ENCODE results near the gene MRPL18.
"Not testable (repeated sequence)": the region's sequence is repeated elsewhere in the genome, so short reads cannot be mapped to it uniquely, and the experiment has no call there.

The MRPL18 gene

GRCh38 chr6:159790149-159790955 lies at the start of gene MRPL18:
MRPL18 (plus strand) TSS chr6:159790467; CDS start chr6:159790588, 121 bp downstream.
- peak; percentile 94 for DNase-seq (ENCODE audit: low read depth in 2 of 2)

GRCh38 chr6:159742165-159742564 lies 48.1 kb upstream of the MRPL18 start:
- no peak for DNase-seq (ENCODE audit: low read depth in 2 of 2)

- DNase-seq (ENCODE audit: low read depth in 2 of 2), result no peak
These were observed 45.2 kb upstream of the MRPL18 start for GRCh38 chr6:159745081-159745480.

- no peak for DNase-seq (ENCODE audit: low read depth in 2 of 2)
These were observed 43.5 kb upstream of the MRPL18 start for GRCh38 chr6:159746759-159747158.

- DNase-seq (ENCODE audit: low read depth in 2 of 2), result not testable (repeated sequence)
These were observed 42.1 kb upstream of the MRPL18 start for GRCh38 chr6:159748127-159748526.

GRCh38 chr6:159751448-159751847 lies 38.8 kb upstream of the MRPL18 start:
- no peak for DNase-seq (ENCODE audit: low read depth in 2 of 2)

- no peak for DNase-seq (ENCODE audit: low read depth in 2 of 2)
These were observed 37.0 kb upstream of the MRPL18 start for GRCh38 chr6:159753081-159753872.

- DNase-seq (ENCODE audit: low read depth in 2 of 2), result no peak
These were observed 35.9 kb upstream of the MRPL18 start for GRCh38 chr6:159754401-159754800.

- no peak for DNase-seq (ENCODE audit: low read depth in 2 of 2)
These were observed 35.0 kb upstream of the MRPL18 start for GRCh38 chr6:159754959-159755914.

- no peak for DNase-seq (ENCODE audit: low read depth in 2 of 2)
These were observed 33.8 kb upstream of the MRPL18 start for GRCh38 chr6:159756508-159756907.

GRCh38 chr6:159758031-159759001 lies 32.0 kb upstream of the MRPL18 start:
- DNase-seq (ENCODE audit: low read depth in 2 of 2), result peak; percentile 48 to 56

- no peak for DNase-seq (ENCODE audit: low read depth in 2 of 2)
These were observed 30.6 kb upstream of the MRPL18 start for GRCh38 chr6:159759645-159760044.

- DNase-seq (ENCODE audit: low read depth in 2 of 2), result peak; percentile 80
These were observed 29.6 kb upstream of the MRPL18 start for GRCh38 chr6:159760602-159761057.

GRCh38 chr6:159761129-159761872 lies 29.0 kb upstream of the MRPL18 start:
- no peak for DNase-seq (ENCODE audit: low read depth in 2 of 2)

- peak; percentile 90 for DNase-seq (ENCODE audit: low read depth in 2 of 2)
These were observed 28.2 kb upstream of the MRPL18 start, which contains the start of gene ACAT2 for GRCh38 chr6:159761873-159762680. ACAT2 (plus strand) TSS chr6:159762045; CDS start chr6:159762088, 43 bp downstream.

- no peak for DNase-seq (ENCODE audit: low read depth in 2 of 2)
These were observed 27.5 kb upstream of the MRPL18 start for GRCh38 chr6:159762681-159763293.

GRCh38 chr6:159766906-159767305 lies 23.4 kb upstream of the MRPL18 start:
- DNase-seq (ENCODE audit: low read depth in 2 of 2), result no peak

- no peak for DNase-seq (ENCODE audit: low read depth in 2 of 2)
These were observed 20.8 kb upstream of the MRPL18 start for GRCh38 chr6:159769470-159769869.

All from fibroblast of skin of left quadriceps (primary cell).